ENCODE data around the gene FBXO24. TPM values are rescaled to one million over a fixed set of nuclear protein-coding genes. Genes with fewer than 3 reads are reported as not detected.

FBXO24 gene
- total and polyA plus RNA-seq, 9 of the 15 experiments (the other 6 are each of a cell fraction or from before 2014, with no cell fraction given): 0.17 to 0.95 (median 0.50) TPM

DNA sequence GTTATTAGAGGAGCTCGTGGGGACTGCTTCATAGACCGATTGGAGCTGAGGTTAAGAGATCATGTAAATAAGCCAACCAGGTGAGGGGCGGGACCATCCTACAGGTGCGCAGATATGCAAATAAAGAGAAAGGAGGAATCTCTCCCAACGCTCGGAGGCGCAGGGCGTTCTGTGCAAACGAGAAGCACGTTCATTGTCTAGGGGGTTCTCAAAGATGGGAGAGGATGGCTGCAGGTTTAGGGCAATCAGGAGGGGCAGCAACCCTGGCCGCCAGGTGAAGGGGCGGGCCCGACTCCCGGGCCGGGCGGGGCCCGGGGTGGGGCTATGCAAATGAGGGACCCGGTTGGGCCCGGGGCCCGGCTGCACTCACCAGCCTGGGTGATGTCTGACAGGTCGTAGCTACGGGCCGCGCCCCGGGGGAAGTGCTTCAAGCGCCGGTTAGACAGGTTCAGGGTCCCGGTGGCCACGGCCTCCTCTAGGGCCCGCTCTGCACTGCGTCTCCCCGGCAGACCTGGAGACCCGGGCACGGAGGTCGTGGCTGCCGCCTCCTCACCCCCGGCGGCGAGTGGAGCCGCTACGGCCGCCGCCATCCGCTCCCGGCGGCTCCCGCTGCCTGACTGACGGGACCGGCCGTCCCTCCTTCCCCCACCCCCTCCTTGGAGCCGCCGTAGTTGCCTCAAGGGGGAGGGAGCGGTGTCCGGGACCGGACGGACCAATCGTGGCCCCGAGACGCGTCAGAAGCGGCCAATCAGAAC lies 440 bp upstream of the FBXO24 start, which contains the start of gene LRCH4 (continued):
- TF ChIP-seq, protein P1, sequence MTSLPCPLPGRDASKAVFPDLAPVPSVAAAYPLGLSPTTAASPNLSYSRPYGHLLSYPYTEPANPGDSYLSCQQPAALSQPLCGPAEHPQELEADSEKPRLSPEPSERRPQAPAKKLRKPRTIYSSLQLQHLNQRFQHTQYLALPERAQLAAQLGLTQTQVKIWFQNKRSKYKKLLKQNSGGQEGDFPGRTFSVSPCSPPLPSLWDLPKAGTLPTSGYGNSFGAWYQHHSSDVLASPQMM (CRISPR knock-in tag; IDR thresholded peaks at IDR 0.05): no peak
- TF ChIP-seq SNIP1 (IDR thresholded peaks at IDR 0.05; ENCODE audit: low read depth) (no peak), ZNF146 (CRISPR knock-in tag; IDR thresholded peaks at IDR 0.05; ENCODE audit: unreplicated experiment) (no peak), TAL1 (IDR thresholded peaks at IDR 0.05) (no peak; the same call in 1 of the 2 replicates), YBX1 (IDR thresholded peaks at IDR 0.05) (no peak), CBX3 (IDR thresholded peaks at IDR 0.05; ENCODE audit: borderline replicate concordance in 1 of 2, low read length in 2 of 2) (no peak), MGA (IDR thresholded peaks at IDR 0.05) (no peak), ZNF384 (IDR thresholded peaks at IDR 0.05; ENCODE audit: low read depth, low read length) (no peak), YY1 (IDR thresholded peaks at IDR 0.05; ENCODE audit: borderline replicate concordance in 1 of 3, control insufficient read depth in 1 of 3, extremely low read depth in 1 of 3, insufficient read depth in 3 of 3, insufficient read length in 1 of 3, insufficient replicate concordance in 2 of 3, low read depth in 1 of 3, low read length in 2 of 3) (peak; percentile 42 to 80 (median 67)), HCFC1 (IDR thresholded peaks at IDR 0.05; ENCODE audit: low read depth, low read length) (peak; percentile 75), GTF2A2 (tag; IDR thresholded peaks at IDR 0.05) (no peak), ZNF639 (CRISPR knock-in tag; conservative IDR thresholded peaks at IDR 0.05 in 1 of 2, IDR thresholded peaks at IDR 0.05 in 1 of 2) (peak in 1 of 2 experiments; percentile 97; a peak in 2 of 4 replicates)
